GM18499 (cell line): Measurements from ENCODE around the gene ENO4.

Experiments used
- ATAC-seq: cut with Tn5 transposase; IDR thresholded peaks from one replicate; pipeline ENCODE4 v1.9.1; 2021; ENCODE audit warnings: moderate number of reproducible peaks; ENCODE audit not compliant: insufficient read depth, unreplicated experiment

Gene ENO4

GRCh38 chr10:116866066-116866465 lies 16.8 kb downstream of the ENO4 start:
- ATAC-seq = no peak

- no peak for ATAC-seq
Measured at GRCh38 chr10:116866987-116867595, 17.8 kb downstream of the ENO4 start.

- no peak for ATAC-seq
Measured at GRCh38 chr10:116868198-116868676, 18.9 kb downstream of the ENO4 start.

DNA sequence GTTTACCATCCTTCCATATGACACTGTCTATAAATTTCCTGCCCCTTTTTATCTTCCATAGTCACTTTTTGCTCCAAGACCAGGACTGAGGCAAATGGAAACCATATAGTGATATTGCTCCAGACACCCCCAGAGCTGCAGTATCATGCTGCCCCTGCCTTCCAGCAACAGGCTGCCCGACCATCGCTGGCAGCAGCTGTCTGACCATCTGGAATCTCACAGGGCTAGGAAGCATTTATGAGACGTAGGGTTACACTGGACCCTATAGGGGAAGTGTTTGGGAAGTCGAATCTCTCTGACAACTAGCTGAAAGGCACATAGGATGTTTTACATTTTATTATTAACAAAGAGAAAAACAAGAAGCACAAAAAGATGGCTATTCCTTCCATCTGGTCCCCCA lies 19.4 kb downstream of the ENO4 start:
- no peak for ATAC-seq

DNA sequence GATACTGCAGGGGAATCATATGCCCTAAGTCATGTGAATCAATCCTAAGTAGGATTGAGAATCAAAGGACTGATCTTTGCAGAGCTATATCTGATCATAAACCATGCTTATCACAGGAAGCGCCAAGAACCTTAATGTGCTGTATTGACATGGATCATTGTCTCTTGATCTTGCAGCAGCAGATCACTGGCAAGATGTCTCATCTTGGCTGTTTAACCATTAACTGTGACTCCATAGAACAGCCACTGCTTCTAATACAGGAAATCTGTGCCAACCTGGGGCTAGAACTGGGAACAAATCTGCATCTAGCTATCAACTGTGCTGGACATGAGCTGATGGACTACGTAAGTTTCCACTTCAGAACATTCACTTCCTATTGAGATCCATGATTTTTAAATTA lies 21.6 kb downstream of the ENO4 start:
- ATAC-seq = no peak

DNA sequence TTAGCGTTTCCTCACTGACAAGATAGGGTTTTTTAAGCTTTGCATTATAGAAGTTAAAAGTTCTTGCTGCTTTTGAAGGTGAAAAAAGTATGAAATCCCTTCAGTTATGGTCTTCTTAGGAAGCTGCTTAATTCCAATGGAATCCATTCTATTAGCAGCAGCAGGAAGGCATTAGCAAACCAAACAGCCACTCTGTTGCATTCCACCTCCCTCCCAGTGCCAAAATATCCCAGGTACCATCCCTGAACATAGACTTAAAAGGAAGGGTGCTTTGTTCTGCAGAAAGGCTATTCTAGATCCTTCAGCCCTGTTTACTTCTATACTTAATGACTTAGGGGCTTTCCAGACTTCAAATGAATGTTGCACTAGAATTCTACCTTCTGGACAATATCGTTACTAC lies 23.8 kb downstream of the ENO4 start:
- ATAC-seq = no peak

DNA sequence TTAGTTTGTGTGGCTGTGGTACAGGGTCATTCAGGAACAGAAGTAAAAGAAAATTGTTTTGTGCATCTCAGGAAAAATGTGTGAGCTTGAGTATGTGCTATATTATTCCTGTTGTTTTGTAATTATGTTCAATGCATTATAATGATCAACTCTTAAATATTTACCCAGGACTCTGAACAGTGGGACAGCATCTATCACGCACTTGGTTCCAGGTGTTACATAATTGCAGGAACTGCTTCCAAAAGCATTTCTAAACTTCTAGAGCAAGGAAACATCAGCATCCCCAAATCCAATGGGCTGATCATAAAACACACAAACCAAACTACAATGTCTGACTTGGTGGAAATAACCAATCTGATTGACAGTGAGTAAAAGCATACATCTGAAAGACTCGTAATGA lies 26.6 kb downstream of the ENO4 start:
- ATAC-seq = no peak

- no peak for ATAC-seq
Measured at GRCh38 chr10:116877391-116877790, 28.1 kb downstream of the ENO4 start.

DNA sequence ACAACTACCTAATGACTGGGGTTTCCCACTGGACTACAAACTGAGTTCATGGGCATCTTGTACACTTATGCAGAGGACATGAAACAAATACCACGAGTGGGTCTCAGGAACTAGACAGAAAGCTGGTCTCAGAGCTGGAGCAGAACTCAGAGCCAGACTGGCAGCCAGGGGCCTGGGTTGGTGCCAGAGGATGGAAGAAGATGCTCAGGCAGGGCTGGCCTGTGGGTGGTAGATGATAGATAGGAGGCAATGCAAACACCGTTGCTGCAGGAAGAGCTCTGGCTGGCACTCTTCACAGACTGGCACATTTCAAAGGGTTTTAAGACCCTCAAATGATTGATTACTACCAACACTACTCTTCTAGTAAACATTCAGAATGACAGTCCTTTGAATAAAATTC lies 28.8 kb downstream of the ENO4 start:
- ATAC-seq = no peak

DNA sequence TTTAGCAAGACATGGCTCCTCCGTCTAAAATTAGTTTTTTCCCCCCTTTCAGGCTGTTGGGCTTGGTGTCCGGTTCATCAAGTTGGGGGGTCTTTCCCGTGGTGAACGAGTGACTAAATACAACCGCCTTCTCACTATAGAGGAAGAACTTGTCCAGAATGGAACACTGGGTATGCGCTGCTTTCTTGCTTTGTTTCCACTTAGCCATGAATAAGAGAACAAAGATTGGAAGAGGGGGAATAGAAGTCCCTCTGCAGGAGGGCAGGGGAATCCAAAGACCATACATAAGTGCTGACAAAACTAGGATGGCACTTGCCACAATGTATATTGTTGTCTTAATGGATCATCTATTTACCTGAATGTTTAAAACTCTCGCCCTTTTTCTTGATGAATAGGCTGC lies 30.5 kb downstream of the ENO4 start:
- no peak for ATAC-seq

- no peak for ATAC-seq
Measured at GRCh38 chr10:116880716-116881482, 31.6 kb downstream of the ENO4 start.

GRCh38 chr10:116882639-116883038 lies 33.3 kb downstream of the ENO4 start:
- ATAC-seq = no peak

DNA sequence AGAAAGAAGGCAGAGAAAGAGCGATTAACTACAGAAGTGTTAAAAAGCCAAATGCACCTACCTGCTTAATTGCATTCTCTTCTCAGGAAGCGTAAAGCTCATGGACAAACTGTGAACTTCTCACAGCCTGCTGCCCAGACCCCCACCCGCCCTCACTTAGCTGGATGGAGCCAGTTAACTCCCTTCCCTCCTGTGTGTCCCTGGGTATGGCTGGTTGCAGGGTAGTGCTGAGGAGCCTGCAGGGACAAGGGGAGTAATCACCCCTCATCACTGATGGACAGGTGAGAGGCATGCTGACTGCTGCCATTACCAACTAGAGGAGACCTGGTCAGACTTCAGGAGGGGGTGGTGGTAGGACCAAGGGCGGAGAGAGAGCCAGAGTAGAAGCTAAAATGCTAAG lies 37.5 kb downstream of the ENO4 start:
- no peak for ATAC-seq

GRCh38 chr10:116888380-116889055 lies 39.2 kb downstream of the ENO4 start:
- ATAC-seq = no peak

GRCh38 chr10:116889066-116889465 lies 39.8 kb downstream of the ENO4 start:
- no peak for ATAC-seq

DNA sequence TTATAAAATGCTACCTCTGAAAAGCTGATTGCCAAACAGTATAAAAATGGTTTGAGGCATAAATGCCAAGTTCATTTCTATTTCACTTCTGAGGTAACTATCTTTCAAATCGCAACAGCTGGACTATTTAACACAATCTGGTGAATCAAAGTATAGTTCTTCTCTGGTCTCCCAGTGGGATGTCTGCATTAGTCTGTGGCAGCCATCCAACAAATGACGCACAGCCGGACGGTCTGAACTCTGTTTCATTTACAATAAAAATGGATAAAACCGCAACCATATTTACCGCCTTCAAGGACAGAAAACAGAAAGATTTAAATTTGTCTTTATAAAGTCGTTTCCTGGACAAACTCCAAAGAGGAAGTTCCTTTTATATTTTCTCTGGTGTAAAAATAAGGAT lies 41.9 kb downstream of the ENO4 start:
- no peak for ATAC-seq

GRCh38 chr10:116892907-116893685 lies 43.8 kb downstream of the ENO4 start:
- ATAC-seq = no peak

GRCh38 chr10:116893686-116894037 lies 44.4 kb downstream of the ENO4 start:
- no peak for ATAC-seq

- no peak for ATAC-seq
Measured at GRCh38 chr10:116899626-116900025, 50.3 kb downstream of the ENO4 start.

DNA sequence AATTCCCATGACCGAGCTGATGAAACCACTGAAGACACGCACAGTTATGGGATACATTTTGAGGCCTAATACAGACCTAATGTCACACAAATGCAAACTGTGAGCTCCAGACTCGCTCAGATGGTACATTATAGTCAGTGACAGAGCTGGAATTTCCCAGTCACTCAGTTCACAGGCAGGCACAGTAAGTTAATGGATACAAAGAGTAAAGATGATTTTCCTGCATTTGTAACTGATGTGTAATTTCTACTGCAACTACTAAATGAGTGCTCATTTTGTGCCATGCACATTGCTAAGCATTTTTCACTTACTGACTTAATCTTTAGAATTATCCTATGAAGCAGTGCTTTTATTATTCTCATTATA lies 56.5 kb downstream of the ENO4 start:
- no peak for ATAC-seq
